CD4-positive, alpha-beta T cell treated with Interleukin-15 for 4 hours (primary cell): ENCODE measurements around the gene CORIN.

Experiments used
- DNase-seq: peaks from one replicate; pipeline ENCODE4 v3.0.0-alpha.2; 2020; ENCODE audit warnings: low spot score

Gene CORIN, protein sequence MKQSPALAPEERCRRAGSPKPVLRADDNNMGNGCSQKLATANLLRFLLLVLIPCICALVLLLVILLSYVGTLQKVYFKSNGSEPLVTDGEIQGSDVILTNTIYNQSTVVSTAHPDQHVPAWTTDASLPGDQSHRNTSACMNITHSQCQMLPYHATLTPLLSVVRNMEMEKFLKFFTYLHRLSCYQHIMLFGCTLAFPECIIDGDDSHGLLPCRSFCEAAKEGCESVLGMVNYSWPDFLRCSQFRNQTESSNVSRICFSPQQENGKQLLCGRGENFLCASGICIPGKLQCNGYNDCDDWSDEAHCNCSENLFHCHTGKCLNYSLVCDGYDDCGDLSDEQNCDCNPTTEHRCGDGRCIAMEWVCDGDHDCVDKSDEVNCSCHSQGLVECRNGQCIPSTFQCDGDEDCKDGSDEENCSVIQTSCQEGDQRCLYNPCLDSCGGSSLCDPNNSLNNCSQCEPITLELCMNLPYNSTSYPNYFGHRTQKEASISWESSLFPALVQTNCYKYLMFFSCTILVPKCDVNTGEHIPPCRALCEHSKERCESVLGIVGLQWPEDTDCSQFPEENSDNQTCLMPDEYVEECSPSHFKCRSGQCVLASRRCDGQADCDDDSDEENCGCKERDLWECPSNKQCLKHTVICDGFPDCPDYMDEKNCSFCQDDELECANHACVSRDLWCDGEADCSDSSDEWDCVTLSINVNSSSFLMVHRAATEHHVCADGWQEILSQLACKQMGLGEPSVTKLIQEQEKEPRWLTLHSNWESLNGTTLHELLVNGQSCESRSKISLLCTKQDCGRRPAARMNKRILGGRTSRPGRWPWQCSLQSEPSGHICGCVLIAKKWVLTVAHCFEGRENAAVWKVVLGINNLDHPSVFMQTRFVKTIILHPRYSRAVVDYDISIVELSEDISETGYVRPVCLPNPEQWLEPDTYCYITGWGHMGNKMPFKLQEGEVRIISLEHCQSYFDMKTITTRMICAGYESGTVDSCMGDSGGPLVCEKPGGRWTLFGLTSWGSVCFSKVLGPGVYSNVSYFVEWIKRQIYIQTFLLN

DNA sequence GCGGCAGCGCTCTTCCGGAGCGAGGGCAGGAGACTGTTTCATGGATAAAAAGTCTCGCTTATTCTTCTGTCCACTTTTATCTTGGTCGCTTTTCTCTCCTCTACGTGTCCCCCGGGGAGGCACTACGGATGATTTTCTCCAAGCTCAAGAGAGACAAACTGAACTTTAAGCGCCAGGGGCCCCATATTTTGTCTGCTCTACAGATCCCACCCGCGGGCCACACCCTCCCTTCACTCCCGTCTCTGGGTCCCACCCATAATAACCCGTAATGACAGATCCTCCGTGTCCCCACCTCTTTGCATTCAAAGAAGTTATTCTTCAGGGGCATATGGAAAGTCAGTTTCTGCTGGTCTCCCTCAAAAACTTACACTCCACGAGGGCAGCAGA lies at the start of gene CORIN:
Gene CORIN, minus strand, starts transcription at position 160 of the 387 bp plus-strand sequence. Its CDS starts 118 bp downstream, at position 42.
- DNase-seq, result no peak

DNA sequence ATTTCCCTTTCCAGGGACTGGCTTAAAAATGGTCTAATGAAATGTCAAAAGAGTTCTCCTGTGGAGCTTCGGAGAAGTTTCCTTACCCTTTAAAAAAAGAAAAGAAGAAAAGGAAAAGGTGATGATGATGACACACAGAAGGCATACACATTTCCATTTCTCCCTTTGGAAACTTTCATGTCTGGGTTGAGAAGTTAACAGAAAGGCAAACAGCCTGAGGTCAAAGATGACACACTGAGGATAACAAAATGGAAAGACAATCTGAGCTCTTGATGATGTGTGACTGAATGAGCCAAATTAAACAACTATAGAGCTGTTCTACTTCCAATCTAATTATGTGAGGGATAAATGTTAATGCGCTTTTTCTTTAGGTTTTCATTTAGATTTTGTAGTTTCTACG lies 44.4 kb upstream of the CORIN start:
- no peak for DNase-seq

DNA sequence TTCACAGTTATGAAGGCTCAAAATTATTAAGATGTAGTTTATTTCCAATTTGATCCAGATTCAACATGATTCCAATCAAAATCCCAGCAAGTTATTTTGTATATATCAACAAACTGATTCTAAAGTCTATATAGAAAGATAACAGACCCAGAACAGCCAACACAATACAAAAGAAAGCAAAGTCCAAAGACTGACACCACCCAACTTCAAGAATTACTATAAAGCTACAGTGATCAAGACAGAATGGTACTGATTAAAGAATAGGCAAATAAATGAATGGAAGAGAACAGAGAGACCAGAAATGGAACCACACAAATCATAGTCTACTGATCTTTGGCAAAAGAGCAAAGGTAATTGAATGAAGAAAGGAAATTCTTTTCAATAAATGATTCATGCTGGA lies 41.6 kb upstream of the CORIN start:
- no peak for DNase-seq

DNA sequence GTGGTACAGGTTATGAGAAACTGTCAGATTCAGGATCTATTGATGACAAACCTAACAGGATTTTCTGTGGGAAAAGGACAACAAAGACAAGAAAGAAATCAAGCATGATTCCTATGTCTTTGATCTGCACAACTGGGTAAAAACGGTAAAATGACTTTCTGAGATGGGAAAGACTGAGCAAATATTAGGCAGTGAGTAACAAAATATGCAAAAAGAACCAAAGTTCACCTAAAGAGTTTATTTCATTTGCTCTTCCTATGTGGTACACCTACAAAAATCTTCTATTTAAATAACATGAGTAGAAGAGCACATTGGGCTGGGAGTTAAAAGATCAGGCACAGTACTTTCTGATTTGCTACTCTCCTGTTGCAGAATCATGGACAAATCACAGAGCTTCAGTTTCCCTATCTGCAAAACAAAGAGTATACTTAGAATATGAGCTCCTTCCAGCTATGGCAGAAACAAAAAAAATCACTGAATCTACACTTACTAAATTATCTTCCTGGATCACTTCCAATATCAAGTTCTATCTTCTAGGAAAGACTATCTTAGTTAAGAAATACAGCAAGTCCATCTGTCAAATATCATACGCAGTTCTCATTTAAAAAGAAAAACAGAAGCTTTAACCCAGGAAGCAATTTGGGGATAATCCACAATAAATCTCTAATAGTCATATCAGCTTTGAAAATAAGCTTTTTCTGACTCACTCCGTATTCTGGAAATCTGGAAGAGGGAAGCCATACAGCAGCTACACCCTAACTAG lies 39.1 kb upstream of the CORIN start:
- DNase-seq, result no peak

DNA sequence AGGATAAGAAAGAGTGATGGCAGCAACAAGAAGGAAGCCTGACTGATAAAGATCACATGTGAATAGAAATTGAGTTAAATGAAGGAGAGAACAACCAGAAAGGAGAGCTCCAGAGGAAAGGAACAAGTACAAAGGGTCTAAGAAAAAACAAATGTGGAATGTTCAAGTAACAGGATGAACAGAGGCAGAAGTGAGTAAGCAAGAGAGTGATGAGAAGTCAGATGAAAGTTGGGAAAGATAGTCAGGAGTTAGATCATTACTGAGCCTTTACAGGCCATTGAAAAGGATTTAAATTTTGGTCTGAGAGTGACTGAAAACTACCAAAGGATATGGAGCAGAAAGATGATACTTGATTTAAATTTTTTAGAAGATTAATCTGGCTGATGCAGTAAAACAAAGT lies 38.4 kb upstream of the CORIN start:
- no peak for DNase-seq

DNA sequence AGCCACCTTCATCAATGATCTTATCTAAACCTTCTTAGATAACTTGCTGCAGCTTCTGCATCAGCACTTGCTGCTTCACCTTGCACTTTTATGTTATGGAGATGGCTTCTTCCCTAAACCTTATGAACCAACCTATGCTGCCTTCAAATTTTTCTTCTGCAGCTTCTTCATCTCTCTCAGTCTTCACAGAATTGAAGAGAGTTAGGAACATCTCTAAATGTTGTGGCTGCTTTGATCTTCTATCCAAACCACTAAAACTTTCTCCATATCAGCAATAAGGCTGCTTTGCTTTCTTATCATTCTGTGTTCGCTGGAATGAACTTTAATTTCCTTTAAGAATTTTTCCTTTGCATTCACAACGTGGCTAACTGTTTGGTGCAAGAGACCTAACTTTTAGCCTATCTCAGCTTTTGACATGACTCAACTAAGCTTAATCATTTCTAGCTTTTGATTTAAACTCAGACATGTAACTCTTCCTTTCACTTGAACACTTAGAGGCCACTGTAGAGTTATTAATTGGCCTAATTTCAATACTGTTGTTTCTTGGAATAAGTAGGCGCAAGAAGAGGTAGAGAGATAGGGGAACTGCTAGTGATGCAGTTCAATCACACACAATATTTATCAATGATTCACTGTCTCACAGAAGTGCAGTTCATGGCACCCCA lies 36.1 kb upstream of the CORIN start:
- no peak for DNase-seq

DNA sequence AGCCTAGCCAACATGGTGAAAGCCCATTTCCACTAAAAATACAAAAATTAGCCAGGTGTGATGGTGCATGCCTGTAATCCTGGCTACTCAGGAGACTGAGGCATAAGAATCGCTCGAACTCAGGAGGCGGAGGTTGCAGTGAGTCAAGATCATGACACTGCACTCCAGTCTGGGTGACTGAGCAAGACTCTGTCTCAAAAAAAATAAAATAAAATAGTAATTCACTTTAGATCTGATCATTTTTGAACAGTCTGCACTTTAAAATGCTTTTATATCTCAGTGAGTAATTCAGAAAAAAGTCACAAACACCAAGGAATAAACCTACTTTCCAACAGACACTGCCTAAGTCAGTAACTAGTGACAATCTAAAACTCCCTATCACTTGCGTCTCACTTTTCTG lies 25.6 kb upstream of the CORIN start:
- no peak for DNase-seq

DNA sequence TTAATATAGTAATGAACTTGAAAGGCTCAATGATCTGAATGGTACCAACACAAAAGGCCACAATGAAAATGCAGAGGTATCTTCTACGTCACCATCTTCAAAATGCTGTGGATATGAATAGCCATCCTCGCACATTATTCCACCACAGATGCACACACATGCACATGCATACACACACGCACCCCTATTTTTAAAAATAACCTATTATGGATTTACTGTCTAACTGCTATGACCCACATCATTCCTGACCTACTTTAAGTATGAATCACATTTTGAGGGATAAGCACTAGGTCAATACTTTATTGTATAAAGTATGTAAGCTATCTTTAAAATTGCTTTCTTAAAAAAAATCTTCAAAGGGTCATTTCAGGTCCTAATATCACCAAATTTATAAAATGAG lies 24.4 kb upstream of the CORIN start:
- no peak for DNase-seq

DNA sequence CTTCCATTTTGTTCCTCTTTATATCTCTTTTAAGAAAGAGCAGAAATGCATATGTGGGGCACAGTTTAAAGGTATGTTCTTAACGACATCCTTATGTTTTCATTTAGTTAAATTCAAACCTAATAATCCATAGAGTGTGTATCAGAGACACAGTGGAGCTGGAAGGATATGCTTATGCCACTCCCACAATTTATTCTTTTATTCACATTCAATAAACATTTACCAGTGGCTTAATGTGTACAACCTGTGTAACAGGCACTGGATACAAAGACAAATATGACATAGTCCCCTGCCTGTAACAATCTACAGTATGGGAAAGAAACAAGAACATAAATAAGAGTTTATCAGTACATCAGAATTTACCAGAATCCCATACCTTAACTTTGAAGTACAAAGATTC lies 22.4 kb upstream of the CORIN start:
- no peak for DNase-seq

DNA sequence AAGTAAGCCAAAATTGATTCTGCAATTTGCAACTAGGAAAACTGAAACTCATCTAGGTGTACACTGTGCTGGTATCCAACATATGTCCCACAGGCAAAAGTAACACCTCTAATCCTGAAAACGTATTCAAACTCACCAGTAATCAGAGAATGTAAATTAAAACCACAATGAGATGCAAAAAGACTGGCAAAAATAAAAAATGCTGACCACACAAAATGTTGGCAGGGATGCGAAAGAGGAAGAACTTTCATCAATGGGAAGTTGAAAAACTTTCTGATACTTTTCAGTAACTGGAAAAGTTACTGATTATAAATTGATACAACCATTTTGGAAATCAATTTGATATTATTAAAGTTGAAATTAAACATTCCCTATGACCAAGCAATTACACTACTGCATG lies 20.1 kb upstream of the CORIN start:
- no peak for DNase-seq

DNA sequence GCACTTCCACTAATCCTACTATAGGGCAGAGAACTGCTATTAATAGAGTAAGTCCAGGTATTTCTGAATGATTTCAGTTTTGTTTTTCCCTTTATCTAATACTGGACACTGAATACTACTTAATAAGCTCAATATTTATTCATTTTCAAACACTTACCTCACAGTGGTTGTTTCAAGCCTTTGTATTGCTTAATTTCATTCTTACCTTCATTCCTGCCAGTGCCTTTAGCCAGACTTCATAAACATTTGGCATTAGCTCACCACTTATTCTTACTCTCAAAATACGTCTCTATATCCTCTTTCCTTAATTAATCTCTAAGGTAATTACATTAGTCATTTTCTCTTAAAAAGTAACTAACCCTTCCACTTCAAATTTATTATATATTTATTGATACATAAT lies 18.8 kb upstream of the CORIN start:
- DNase-seq, result no peak

DNA sequence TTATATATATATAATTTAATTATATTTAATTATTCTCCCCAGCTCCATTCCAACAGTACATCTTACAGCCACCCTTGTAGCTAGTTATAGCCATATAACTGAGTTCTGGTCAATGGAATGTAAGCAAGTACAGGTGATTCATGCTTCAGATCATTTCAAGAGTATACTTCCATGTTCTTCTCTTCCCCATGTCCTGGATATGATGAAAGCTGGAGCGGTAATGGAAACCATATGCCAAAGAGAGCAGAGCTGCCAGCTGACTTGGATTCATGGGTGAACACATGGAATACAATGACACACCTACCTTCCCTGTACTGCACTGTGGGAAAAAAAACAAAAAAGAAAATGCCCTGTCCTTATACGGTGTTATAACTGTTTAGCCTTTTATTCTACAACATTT lies 17.5 kb upstream of the CORIN start:
- no peak for DNase-seq

DNA sequence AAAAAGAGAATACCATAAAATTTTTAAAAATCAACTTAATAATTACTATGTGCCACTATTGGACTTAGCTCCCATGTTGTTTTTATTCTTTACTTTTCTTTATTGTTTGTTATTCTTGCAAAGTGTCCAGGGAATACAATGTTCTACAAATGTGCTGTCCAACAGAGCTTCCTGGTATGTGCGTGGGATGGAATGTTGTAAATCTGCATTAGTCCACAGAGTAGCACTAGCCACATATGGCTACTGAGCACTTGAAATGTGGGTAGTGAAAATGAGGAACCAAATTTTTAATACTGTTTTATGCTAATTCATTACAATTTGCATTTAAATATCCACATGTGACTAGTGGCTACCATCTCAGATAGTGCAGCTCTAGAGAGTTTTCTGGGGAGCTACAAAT lies 14.3 kb upstream of the CORIN start:
- DNase-seq, result no peak

DNA sequence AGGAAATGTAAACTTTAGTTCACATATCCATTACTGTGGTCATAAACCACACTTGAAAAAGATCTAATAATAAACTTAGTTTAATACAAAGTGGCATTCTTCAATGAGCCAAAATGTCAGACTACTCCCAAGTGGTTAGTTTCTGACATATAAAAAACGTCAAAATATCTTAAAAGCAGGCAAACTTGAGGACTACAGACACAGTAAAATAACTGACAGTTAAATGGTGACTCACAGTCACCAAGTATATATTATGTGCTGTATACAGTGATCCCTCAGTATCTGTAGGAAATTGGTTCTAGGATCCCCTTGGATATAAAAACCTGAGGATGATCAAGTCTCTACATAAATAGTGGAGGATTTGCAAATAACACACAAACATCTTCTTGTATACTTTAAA lies 11.6 kb upstream of the CORIN start:
- no peak for DNase-seq

DNA sequence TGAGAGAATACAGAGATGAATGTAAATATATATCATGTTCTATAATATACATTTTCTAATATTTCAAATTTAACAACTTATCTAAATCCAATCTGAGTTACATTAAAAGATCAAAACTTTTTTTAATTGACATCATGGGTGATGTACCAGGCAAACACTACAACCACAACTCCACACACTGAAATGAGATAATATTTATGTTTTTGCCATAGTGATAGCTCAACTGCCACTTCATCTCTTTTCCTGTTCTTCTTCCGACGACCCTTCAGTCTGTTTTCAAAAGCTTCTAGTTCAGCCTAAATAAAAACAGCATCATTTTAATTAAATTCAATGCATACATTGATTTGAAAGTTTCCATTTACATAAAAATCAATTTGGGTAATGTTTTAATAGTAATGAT lies 10.2 kb upstream of the CORIN start:
- no peak for DNase-seq

DNA sequence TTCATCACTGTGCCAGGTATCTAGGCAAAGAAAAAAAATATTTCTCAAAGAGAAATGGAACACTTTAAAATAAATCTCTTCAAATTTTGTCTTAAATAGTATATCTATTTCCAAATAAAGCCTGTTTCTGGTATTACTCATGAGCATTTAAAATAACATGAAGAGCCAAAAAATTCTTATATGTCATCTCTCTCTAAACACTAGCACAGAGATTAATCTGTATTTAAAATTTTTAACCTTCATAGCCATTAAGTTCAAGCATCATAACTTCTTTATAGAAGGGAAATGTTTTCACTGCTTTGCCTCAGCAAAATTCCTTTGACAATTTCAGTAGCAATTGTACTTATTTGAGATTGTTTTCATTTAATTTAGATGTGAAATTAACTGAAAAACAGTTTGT lies 5.1 kb upstream of the CORIN start:
- DNase-seq, result no peak

DNA sequence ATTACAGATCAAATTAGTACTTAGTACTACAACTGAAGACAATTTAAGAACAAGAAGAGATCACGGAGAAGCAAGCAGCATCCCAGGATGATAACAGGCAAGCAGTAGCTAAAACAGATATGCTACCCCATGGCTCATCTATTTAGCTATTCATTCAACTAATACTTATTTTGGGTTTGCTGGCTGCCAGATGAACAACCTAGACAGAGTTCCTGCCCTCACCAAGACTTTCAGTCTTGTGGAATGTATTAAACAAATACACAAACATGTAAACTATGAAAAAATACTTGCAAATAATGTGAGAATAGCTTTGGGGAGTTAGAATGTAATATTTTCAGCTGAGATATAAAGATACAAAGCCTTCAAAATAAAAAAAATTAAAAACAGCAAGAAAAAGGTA lies 2.4 kb upstream of the CORIN start:
- DNase-seq, result no peak

DNA sequence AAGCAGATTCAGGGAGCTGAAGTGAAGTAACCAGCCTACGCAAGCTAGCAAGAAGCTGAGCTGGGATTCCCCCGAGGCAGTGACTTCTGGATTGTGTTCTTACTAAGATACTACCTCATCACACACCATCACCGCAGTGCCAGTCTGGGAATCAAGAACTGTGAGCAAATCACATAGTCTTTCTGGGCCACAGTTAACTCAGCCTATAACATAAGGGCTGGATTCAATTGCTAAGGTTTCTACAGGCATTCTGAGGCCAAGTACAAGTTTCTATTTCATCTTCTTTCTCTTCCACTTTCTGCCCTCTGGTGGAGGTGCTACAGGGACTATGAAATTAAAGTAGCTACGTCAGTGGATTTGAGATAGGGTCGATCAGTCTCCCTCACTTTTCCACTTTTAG lies 1.4 kb upstream of the CORIN start:
- DNase-seq, result peak; percentile 35

DNA sequence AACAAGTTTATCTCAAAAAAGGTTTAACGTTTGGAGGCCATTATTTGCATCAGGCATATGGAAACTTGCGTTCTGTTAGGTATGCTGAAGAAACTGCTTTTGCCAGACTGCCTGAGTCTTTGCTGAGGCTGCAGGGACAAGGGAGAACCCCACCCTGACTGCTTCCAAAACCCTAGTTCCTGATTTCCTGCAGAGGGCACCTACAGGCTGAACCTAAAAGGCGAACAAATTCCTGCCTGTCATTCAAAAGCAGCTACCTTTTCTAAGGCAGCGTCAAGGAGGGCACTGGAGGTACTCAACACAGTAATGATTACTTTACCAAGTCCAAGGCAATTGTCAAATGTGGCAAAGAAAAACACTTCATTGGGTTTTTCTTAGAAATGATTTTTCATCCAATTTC lies 578 bp upstream of the CORIN start:
- DNase-seq, result no peak

DNA sequence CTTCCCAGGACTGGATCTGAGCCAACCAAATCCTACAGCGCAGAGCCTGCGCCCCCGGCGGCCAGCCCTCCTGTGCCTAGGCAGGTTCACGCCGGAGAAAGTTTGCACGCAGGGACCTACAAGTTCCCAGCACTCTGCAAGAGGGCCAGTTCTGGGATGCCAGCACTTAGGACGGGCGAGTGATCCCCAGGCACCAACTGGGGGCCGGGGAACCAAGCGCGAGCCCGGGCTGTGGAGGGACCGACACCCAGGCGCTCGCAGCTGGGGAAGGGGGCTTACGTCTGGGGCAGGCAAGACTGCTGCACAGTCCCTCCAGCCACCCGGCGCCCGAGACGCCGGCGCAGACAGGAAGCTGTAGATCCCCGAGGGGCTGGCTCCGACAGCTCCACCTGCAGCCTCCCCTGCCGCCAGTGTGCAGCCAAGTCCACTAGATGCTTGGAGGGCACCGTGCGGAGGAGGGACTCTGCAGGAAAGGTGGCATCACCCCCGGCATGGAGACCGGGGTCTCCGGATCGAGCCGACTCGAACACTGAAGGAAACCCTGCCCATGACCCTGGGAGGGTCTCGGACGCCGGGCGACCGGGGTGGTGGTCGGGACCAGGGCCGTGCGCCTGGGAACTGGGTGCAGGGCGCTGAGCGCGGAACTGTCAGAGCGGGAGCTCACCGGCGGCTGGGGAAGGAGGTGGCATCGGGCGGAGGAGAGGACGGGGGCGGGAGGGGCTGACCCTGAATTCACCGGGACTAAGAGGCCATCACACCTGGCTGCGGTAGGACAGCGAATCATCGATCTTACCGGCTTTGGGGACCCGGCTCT lies 566 bp downstream of the CORIN start:
- peak; percentile 28 for DNase-seq

DNA sequence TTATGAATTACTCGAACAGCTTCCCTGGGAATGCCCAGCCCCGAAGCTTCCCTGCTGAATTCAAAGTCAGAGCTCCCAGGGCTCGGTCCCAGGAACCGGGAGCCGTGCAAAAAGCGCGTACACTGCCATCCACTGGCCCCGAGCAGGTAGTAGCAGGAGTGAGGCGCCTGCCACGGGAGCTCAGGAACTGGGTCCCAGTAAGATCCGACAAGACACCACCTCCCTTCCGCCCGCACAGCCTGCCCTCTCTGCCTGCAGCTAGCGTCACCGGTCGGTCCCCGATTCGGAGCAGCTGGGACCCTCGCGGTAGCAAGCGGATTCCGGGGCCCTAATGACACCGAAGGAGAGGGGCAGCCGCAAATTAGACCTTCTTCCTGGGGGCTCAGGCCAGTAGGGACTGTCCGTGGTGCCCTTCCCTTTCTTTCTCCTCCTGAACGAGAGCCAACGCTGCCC lies 1.2 kb downstream of the CORIN start:
- DNase-seq, result peak; percentile 40
